Lower leg skin (tissue), 3 donors: Measurements from ENCODE around the gene SLC35F6.

Experiments used
- CTCF ChIP-seq, 3 donors: fragments of 450-650 bp; IDR thresholded peaks; one replicate each; pipeline ENCODE4 v1.5.1; 2016; ENCODE audit warnings: antibody characterized with exemption in 3 of 3, mild to moderate bottlenecking in 3 of 3, moderate library complexity in 2 of 3
- POLR2A ChIP-seq, 2 donors: fragments of 450-650 bp; IDR thresholded peaks; one replicate each; pipeline ENCODE4 v1.6.1; 2016 to 2017; ENCODE audit warnings: antibody characterized with exemption in 2 of 2, mild to moderate bottlenecking in 1 of 2, moderate library complexity in 1 of 2

GRCh38 chr2:26807788-26808460 lies 43.8 kb downstream of the SLC35F6 start:
- TF ChIP-seq CTCF (IDR thresholded peaks at IDR 0.05): no peak
- TF ChIP-seq POLR2A (IDR thresholded peaks at IDR 0.05): no peak
